HL-60/S4 treated with retinoic acid at 250 ng/mL for 4 days and 3 days (cell line): ENCODE data around the gene OXCT1.
"Not testable (repeated sequence)": the region's sequence is repeated elsewhere in the genome, so short reads cannot be mapped to it uniquely, and the experiment has no call there.

Experiments
- in situ Hi-C: fragments of 300-500 bp; cut with MboI; formaldehyde crosslinking; loops from 2 replicates; pipeline ENCODE4 v1.7.0; 2022; ENCODE audit warnings: low sequenced_read_pairs

Gene OXCT1

DNA sequence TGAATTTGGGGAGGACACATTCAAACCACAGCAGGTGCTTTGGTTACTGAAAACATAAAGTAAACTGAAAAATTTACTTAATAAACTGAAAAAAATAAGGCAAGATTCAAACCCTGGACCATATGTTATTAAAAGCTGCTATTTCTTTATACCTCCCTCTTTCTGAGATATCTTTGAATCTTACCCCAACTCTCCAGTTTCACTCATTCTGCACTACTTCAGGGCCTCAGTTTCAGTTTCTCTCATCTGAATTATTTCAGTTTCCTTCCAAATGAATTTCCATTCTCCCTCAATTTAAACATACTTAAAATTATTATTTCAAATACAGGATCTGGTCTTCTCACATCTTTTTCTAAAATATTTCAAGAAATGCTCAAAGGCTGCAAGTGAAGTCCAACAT, 4.9 kb upstream of the OXCT1 start:
- in situ Hi-C loops: no loop called here

DNA sequence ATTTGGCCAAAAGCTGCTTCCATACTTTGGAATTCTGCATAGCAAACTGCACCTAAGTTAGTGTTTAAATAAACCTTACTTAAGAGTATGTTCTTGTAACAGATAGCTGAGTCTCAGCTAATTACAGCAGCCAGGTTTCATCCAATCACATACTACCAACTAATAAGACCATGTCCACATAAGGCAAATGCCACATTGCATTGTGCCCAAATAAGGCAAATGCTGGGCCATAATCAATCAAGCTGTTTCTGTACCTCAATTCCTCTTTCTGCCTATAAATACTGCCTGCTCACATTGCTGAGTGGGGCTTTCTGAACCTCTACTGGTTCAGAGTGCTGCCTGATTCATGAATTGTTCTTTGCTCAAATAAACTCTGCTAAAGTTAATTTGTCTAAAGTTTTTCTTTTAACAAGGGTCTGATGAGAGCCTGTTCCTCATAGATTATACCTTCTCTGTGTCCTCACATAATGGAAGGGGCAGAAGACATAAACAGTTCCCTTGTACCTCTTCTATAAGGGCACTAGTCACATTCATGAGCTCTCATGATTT, 4.4 kb upstream of the OXCT1 start:
- in situ Hi-C loops: loop anchor here (25.0 kb wide), 1 partner anchor 188 kb away; no protein-coding TSS in a partner anchor

DNA sequence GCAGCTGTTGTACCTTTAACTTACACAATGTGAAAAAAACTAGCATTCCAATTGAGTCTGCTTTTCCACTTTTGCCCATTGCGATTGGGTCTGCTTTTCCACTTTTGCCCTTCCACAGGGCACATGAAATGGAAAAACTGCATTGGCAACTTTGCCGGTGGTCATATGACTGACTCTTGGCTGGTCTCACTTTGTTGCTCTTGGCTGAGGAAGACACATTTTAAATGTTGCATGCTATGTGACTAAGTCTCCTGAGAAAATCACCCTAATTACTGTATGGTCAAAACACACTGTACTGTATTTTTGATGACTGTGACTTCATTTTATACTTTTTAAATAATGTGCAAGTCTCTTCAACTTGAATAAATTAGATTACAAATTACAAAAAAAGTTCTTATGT, 1.6 kb upstream of the OXCT1 start:
- in situ Hi-C loops: loop anchor here (25.0 kb wide), 1 partner anchor 190 kb away; no protein-coding TSS in a partner anchor

DNA sequence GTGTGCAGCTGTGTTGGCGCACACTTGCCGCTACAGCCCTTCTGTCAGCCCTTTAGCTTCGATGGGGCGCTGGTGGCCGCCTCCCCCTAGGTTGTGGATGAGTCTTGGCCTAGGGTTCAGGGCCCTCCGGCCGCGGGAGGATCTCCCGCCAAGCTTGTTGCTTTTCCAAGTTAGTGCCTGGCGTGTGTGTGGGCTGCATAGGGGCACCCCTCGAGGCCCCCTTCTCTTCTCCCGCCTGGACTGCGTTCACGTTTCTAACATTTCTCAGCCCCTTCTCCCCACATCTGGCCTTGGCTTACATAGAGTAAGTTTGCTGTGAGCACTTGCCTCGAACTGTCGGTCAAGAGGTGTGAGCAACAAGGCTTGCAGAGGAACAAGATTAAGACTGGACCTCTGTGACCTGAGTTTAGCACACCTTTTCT, 413 bp upstream of the OXCT1 start:
- in situ Hi-C loops: loop anchor here (25.0 kb wide), 1 partner anchor 192 kb away; no protein-coding TSS in a partner anchor

DNA sequence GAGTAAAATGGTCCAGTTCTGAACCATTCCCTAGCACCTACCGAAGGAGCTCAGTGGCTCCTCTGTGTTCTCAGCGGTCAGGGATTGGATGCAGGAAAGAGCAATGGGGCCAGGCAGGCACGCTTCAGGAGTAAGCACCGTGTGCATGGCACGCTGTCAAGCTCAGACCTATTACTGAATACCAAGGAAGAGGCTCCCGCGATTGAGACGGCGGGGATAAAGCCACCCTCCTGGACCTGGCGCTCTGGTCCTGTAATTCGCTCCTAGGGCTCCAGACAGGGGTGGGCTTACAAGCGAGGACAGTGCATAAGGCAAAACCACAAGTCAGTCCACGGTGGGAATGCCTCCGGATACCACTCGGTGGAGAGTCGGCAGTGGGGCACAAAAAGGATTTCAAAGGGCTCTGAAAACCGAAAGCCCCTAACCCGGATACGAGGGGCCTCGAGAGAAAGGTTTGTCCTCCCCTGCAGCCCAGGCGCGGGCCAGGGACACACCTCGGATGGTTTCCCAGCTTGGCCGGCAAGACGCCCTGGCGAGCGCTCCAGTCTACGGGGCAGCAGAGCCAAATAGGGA, 988 bp downstream of the OXCT1 start:
- in situ Hi-C loops: loop anchor here (25.0 kb wide), 1 partner anchor 193 kb away; no protein-coding TSS in a partner anchor

DNA sequence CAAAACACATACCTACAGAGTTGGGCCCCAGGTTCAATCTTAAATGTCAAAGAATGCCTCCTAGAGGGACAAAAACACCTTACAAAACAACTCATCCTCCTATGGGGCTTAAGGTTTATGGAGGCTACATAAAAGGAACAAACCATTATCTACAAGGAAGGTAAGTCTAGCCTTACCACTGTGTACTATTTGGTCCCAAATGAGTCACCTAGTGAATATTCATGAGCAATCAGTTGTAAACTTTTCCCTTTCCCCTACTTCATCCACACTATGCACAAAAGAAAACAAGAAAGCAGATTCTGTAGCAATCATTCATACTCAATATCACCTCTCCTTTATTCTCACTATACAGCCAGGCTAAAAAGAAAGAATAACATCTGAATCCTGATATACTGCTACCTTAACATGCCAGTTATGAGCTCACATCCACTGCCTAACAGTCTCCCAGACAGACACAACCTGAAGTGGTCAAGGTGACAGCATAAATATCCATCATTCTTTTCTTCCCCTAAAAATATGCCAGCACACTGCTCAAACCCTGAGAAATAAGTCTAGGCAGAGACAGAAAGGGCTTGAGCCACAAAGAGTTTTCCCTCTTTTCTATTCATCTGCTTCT, 6.2 kb downstream of the OXCT1 start:
- in situ Hi-C loops: loop anchor here (25.0 kb wide), 1 partner anchor 198 kb away; no protein-coding TSS in a partner anchor

DNA sequence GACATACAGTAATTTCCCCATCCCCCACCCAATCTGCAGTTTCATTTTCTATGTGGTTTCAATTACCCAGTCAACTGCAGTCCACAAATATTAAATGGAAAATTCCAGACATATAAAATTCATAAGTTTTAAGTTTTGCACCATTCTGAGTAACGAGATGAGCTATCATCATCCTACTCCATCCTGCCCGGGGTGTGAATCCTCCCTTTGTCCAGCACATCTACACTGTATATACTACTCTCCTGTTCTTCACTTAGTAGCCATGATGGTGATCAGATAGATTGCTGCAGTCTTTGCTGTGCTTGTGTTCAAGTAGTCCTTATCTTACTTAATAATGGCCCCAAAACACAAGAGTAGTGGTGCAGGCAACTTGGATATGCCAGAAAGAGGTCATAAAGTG, 11.3 kb downstream of the OXCT1 start:
- in situ Hi-C loops: loop anchor here (25.0 kb wide), 1 partner anchor 203 kb away; no protein-coding TSS in a partner anchor

DNA sequence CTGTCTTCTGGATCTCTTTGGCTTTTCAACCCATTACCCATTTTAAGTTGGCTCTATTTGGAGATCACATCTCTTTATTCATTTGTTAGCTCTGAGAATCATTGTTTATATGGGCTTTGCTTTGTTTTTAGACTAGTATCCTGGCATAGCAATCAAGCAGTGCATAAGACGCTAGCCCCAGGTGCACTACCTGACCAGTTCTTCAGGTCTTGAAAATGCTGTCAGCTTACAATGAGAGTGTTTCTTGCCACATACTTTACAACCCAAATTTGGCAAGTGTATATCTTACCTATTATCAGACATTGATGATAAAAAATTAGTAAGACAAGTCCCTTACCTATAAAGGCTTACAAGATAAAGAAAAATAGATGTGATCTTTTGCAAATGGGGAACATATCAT, 12.2 kb downstream of the OXCT1 start:
- in situ Hi-C loops: loop anchor here (25.0 kb wide), 1 partner anchor 204 kb away; no protein-coding TSS in a partner anchor

DNA sequence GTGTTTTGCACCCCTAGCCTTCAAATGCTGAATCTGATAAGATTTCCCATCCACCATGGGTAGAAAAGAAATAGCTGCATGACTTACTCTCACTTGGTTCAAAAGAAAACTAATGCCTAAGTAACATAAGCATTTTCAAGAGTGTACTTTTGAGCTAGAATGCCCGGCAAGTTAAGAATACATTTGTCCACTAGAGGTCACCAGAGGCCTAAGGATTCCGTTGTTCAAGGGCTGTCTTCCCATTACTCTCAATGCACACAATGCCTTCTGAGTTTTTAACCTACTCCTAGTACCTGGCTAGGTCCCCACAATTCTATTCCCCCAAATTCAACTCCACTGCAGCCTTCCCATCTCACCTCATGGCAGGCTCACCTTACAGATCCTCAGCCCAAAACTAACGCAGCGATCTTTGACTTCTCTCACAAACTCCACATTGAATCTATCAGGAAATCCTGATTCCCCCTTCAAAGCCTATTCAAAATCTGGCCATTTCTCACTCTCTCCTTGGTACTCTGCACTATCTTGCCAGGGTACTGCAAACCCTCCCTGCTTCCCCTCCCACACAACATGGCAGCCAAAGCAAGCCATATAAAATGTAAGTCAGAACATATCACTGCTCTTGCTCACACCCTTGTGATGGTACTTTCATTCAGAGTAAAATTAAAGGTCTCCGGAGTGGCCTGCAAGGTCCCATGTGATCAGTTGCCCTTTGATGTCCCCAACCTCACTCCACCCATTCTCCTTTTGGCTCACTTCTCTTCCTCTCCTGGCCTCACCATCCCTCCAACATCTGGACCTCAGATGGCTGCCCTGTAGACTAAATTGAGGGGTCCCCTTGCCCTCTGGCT, 13.4 kb downstream of the OXCT1 start:
- in situ Hi-C loops: loop anchor here (25.0 kb wide), 1 partner anchor 205 kb away; no protein-coding TSS in a partner anchor

DNA sequence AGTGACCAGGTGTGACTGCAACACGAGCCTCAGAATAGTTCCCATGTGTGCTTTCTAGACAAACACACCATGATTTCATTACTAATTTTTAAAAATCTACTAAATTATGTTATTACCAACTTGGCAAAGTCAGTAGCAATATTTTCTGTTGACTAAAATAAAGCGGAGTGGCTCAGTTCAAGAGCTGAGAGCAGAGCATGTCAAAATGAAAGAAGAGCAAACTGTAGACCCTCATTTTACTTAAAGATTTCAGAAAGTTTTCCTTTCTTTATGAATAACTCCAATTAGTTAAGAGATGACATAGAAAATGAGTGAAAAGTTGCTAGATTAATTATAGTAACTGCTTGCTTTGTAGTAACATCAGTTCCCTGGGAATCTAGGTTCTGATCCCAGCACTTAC, 17.9 kb downstream of the OXCT1 start:
- in situ Hi-C loops: loop anchor here (25.0 kb wide), 1 partner anchor 210 kb away; no protein-coding TSS in a partner anchor

DNA sequence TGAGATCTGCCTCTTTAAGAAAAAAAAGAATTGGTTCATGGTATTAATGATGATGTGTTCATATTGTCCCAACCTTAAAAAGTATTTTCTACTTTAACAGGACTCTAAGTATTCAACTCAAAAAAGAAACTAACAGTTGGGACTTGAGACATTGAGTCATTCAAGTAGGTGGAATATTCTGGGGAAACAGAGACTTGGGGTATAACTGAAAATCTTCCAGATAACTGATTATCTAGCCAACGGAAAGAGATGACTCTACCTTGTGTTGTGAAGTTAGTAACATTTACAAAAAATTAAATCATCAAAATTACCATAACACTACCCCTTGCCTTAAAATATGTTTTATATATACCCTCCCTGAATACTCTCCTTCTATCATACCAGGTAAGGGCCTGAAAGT, 19.1 kb downstream of the OXCT1 start:
- in situ Hi-C loops: loop anchor here (25.0 kb wide), 1 partner anchor 211 kb away; no protein-coding TSS in a partner anchor

DNA sequence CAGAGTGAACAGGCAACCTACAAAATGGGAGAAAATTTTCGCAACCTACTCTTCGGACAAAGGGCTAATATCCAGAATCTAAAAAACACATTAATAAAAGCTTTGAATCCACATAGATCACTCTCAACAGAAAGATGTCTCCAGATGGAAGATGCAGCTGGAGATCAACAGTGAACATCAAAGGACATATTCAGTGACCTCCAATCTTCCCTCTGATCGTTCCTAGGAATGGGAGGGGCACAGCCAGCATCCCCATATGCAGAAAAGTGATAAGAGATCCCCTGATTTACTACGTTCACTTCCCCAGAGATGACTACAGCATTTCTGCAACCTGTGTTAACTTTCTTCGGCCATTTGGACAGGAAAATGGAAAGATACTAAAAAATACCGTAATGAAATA, 21.2 kb downstream of the OXCT1 start:
- in situ Hi-C loops: no loop called here

DNA sequence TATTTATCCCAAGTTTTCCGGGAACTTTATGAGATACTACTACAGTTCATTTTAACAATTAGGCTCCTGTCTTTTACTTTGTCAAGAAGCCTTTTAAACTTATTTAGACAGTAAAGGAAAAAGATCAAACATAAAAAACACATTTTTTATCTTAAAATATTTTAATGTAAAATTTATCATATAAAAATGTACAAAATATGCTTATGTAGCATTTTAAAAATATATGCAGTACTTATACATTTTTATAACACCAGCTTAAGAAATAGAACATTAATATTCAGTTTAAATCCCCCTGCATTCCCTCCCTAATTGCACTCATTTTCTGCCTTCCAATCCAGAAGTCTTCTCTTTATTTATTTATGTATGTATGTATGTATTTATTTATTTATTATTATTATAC, 24.5 kb downstream of the OXCT1 start:
- in situ Hi-C loops: not testable (repeated sequence)

DNA sequence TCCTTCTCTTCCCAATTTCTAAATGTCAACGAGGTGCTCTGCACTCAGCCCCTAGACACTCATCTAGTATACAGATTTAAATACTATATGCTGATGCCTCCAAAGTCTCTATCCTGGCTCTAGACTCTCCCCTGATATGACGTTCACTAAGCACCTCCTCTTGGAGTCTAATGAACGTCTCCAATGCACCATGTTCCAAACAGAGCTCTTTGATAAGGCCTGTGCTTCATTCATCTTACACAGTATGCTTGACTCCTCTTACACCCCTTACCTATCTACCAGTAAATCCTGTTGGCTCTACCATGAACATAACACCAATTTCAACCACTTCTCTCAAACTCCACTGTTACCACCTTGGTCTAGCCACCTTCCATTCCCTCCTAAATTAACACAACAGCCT, 25.7 kb downstream of the OXCT1 start:
- in situ Hi-C loops: no loop called here

DNA sequence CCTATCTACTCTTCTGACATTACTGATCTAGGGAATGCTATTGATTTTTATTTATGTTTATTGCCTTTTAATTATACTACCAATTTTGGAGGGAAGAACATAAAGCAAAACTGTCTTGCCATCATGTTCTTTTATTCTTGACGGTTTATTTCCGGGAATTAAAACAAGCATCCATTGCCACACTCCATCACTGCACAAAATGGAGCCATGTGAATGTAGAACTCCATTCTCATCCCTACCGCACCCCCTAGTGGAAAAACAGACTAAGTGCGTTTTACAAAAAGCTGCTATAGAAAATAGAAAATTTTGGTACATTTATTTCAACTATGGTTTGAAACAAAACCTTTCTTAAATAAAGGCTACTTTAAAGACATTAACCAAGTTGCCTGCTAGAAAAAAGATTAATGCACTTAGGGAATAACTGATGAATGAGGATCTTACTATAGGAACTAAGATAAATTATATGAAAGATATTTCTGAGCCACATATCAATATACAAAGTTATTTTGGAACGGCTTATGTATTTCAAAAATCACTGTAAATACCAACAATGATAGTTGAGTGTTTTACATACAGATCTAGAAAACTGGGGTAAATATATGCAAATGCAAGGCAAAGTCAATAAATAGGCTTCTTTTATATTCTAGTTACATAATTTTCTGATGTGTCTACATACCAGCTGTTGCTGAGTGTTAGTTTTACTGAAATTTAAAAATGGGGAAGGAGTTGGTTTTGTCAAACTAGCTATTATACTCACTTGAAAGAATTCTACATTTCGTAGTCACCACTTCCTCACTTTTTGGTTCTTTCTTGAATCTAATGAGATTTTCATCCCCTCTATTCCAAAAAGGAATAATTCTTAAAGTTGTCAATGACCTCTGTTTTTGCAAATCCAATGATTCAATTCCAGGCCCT, 26.5 kb downstream of the OXCT1 start:
- in situ Hi-C loops: no loop called here

DNA sequence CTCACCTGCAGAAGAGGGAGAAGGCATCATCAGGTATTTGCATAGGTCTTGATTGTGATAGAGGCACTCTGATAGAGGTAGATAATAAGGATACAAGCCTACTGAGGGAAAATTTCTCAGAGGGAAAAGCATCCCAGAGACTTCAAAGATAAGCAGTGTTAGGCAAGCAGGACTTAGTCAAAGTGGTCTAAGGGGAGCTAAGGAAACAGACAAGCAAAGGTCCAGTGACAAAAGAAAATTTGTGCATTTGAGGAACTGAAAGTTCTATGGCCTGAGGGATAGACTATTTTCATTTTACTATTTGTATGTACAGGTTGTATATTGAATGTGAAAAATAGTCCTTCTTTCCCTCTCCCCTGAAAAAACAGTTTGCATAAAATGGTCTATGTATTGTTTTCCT, 27.4 kb downstream of the OXCT1 start:
- in situ Hi-C loops: no loop called here

DNA sequence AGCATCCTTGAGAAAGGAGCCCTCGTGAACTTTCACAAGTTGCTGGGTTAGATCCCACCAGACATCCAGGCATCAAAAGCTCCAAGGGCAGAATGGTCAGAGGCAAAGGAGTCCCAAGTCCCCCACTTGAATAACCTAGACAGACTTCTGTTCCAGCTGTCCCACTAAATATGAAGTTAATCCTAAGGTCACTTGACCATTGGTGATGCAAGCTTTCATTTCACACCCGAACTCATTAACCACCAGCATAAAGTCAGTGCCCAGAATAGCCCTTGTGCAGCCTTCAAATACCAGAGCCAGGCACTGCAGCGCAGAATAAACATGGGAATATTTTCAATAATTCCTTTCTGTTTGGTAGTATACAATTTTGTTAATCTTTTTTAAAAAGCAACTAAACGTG, 28.9 kb downstream of the OXCT1 start:
- in situ Hi-C loops: no loop called here

DNA sequence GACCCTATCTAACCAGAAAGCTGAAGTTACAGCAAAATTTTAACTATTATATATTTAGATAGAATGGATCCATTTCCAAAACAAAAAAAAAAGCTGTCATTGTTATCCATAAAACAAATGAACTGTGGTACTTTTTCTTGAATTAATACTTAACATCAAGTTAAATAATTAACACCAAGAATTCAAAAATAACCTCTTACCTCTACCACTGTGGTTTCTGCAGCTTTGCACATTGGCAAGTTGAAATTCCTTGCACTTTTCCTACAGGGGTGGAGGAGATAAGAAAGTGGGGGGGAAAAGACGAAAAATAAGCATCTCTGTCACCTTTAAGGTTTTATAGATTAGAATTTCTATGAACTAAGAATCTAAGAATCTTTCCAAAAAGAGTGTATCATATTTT, 30.0 kb downstream of the OXCT1 start:
- in situ Hi-C loops: no loop called here

DNA sequence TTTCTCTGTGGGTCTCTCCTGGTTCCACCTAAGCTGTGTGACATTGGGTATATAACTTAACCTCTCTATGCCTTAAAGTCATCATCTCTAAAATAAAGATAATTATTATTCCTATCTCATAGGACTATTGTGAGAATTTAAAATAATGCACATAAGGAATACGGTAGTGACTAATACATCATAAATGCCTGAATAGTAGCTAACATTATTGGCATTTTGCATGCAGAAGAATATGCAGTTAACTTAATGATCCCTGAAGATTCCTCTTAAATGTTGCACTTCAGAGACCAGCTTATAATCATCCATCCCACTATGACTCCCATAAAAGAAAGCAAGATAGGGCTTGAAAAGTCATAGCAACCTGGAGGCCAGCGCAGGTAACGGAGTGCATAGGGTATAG, 32.4 kb downstream of the OXCT1 start:
- in situ Hi-C loops: no loop called here

DNA sequence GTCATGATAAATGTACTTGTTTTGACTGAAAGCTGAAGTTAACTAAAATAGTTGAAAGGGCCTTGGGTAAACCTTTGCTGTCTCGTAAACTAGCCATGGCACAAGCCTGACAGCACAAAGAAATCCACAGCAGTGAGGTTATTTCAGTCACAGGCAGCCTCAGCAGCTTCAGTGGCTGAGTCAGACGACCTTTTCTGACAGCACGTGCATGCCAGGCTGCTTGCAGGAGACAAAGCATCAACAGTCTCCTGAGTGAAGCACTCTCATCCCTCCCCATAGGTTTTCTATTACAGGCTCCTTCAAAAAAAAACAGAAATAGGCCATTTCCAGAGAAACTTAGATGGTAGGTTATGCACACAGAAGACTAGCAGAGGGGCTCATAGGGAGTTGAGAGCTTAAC, 34.6 kb downstream of the OXCT1 start:
- in situ Hi-C loops: no loop called here
